H1 (cell line): ENCODE results near the gene PNO1. TPM values are rescaled to one million over a fixed set of nuclear protein-coding genes. Genes with fewer than 3 reads are reported as not detected.

Experiments
- CTCF ChIA-PET: fragments of 300-600 bp; sonication (Branson Sonifier 250); formaldehyde crosslinking; loops from one replicate; lab custom pipeline; 2021; ENCODE audit not compliant: partially characterized antibody; lab: Charles Lee
- POLR2A ChIA-PET: fragments of 300-600 bp; sonication (Branson Sonifier 250); formaldehyde crosslinking; loops from one replicate; lab custom pipeline; 2021; ENCODE audit warnings: inconsistent platforms; ENCODE audit not compliant: partially characterized antibody; lab: Charles Lee
- DNase-seq, 2 experiments: peaks; one replicate each; pipeline versions ENCODE4 v3.0.0 to v3.0.0-alpha.2; 2010 to 2022; ENCODE audit warnings: low spot score in 2 of 2, low read depth in 1 of 2, mixed read lengths in 1 of 2
- FAIRE-seq: peaks from 2 replicates; lab custom pipeline; 2011; peaks lifted over from hg19 to GRCh38; lab: Jason Lieb, UNC
- H2AFZ ChIP-seq: 2 replicates; pipeline ENCODE4 v1.8.1; 2012; ENCODE audit warnings: low read length, inconsistent platforms
- H2AK5ac ChIP-seq: 2 replicates; pipeline ENCODE4 v1.6.1; 2013; ENCODE audit warnings: low read depth, low read length
- H2BK120ac ChIP-seq: replicated peaks from 2 replicates; pipeline ENCODE3; 2013; ENCODE audit warnings: low read depth, low read length, inconsistent platforms
- H2BK12ac ChIP-seq: 2 replicates; pipeline ENCODE4 v1.6.1; 2013; ENCODE audit warnings: low read depth, low read length
- H2BK15ac ChIP-seq: 2 replicates; pipeline ENCODE4 v1.6.1; 2013; ENCODE audit warnings: low read length
- H2BK20ac ChIP-seq: 2 replicates; pipeline ENCODE4 v1.6.1; 2013; ENCODE audit warnings: low read length
- H2BK5ac ChIP-seq: 2 replicates; pipeline ENCODE4 v1.6.1; 2013; ENCODE audit warnings: low read depth, low read length
- H3K14ac ChIP-seq: 2 replicates; pipeline ENCODE4 v1.6.1; 2013; ENCODE audit warnings: inconsistent platforms; ENCODE audit not compliant: insufficient read length
- H3K18ac ChIP-seq: 2 replicates; pipeline ENCODE4 v1.6.1; 2013; ENCODE audit warnings: low read length; ENCODE audit errors: extremely low read depth
- H3K23ac ChIP-seq: 2 replicates; pipeline ENCODE4 v1.6.1; 2013; ENCODE audit warnings: inconsistent platforms; ENCODE audit not compliant: insufficient read length
- H3K23me2 ChIP-seq: 2 replicates; pipeline ENCODE4 v1.6.1; 2013; ENCODE audit warnings: low read depth, low read length
- H3K27ac ChIP-seq: 2 replicates; pipeline ENCODE4 v1.6.1; 2011; ENCODE audit warnings: low read depth, low read length, inconsistent platforms
- H3K27me3 ChIP-seq, 4 experiments: replicated peaks in 1 of 4; 1 replicate in 1 of 4; 2 replicates in 3 of 4; pipeline versions ENCODE4 v1.6.1 to v1.8.1; 2011 to 2013; ENCODE audit warnings: low read length in 3 of 4, mild to moderate bottlenecking in 3 of 4, inconsistent platforms in 2 of 4, mixed read lengths in 2 of 4, moderate library complexity in 1 of 4; ENCODE audit not compliant: control insufficient read depth in 3 of 4, insufficient read depth in 3 of 4; ENCODE audit errors: extremely low read depth in 1 of 4
- H3K36me3 ChIP-seq, 4 experiments: 2 replicates each; pipeline versions ENCODE4 v1.6.1 to v1.8.1; 2011 to 2013; ENCODE audit warnings: mild to moderate bottlenecking in 4 of 4, low read length in 3 of 4, moderate library complexity in 2 of 4, control low read depth in 1 of 4, inconsistent platforms in 1 of 4; ENCODE audit not compliant: insufficient read depth in 4 of 4, control insufficient read depth in 2 of 4
- H3K4ac ChIP-seq: replicated peaks from 2 replicates; pipeline ENCODE3; 2013; ENCODE audit warnings: low read length, low read depth, mixed read lengths, inconsistent platforms; ENCODE audit not compliant: insufficient read length
- H3K4me1 ChIP-seq, 4 experiments: replicated peaks in 1 of 4; 1 replicate in 1 of 4; 2 replicates in 3 of 4; pipeline versions ENCODE4 v1.6.1 to v1.8.1; 2011 to 2013; ENCODE audit warnings: low read length in 3 of 4, inconsistent platforms in 2 of 4, mixed read lengths in 1 of 4; ENCODE audit not compliant: insufficient read depth in 4 of 4, control insufficient read depth in 3 of 4
- H3K4me2 ChIP-seq, 2 experiments: 2 replicates each; pipeline versions ENCODE4 v1.6.1 to v1.8.1; 2011 to 2013; ENCODE audit warnings: low read depth in 2 of 2, low read length in 2 of 2, control low read depth in 1 of 2, inconsistent platforms in 1 of 2, mild to moderate bottlenecking in 1 of 2; ENCODE audit not compliant: insufficient read depth in 1 of 2
- H3K4me3 ChIP-seq, 4 experiments: fragments of 200-600, 300-600 bp in 1 of 4; sonication (generic), shearing (Covaris generic), sonication (Bioruptor Twin) in 1 of 4; 2 replicates each; pipeline versions ENCODE4 v1.5.1 to v1.8.1; 2011 to 2016; ENCODE audit warnings: low read length in 4 of 4, low read depth in 3 of 4, control low read depth in 2 of 4, inconsistent platforms in 2 of 4, mild to moderate bottlenecking in 2 of 4, mixed read lengths in 1 of 4, moderate library complexity in 1 of 4; ENCODE audit not compliant: insufficient read depth in 2 of 4; ENCODE audit errors: extremely low read depth in 1 of 4
- H3K56ac ChIP-seq: replicated peaks from 2 replicates; pipeline ENCODE3; 2013; ENCODE audit warnings: low read depth, mild to moderate bottlenecking, mixed read lengths, low read length, inconsistent platforms; ENCODE audit not compliant: insufficient read length
- H3K79me1 ChIP-seq: 2 replicates; pipeline ENCODE4 v1.6.1; 2013; ENCODE audit warnings: low read depth, low read length, control low read depth
- H3K79me2 ChIP-seq, 2 experiments: 2 replicates each; pipeline versions ENCODE4 v1.6.1 to v1.8.1; 2012 to 2013; ENCODE audit warnings: low read length in 2 of 2, mild to moderate bottlenecking in 2 of 2, inconsistent platforms in 1 of 2; ENCODE audit not compliant: insufficient read depth in 2 of 2, control insufficient read depth in 1 of 2
- H3K9ac ChIP-seq, 4 experiments: replicated peaks in 1 of 4; 1 replicate in 1 of 4; 2 replicates in 3 of 4; pipeline versions ENCODE4 v1.6.1 to v1.8.1; 2011 to 2013; ENCODE audit warnings: low read depth in 3 of 4, low read length in 3 of 4, control low read depth in 2 of 4, mild to moderate bottlenecking in 2 of 4, moderate library complexity in 2 of 4, inconsistent platforms in 1 of 4; ENCODE audit errors: extremely low read depth in 1 of 4
- H3K9me3 ChIP-seq, 2 experiments: 2 replicates each; pipeline versions ENCODE4 v1.6.1 to v1.8.1; 2012 to 2013; ENCODE audit warnings: mild to moderate bottlenecking in 2 of 2, moderate library complexity in 2 of 2, control low read depth in 1 of 2, inconsistent platforms in 1 of 2, low read depth in 1 of 2, low read length in 1 of 2, mixed read lengths in 1 of 2; ENCODE audit not compliant: insufficient read depth in 2 of 2
- H4K20me1 ChIP-seq, 2 experiments: replicated peaks in 1 of 2; 2 replicates each; pipeline versions ENCODE3 to v1.8.1; 2011 to 2013; ENCODE audit warnings: inconsistent platforms in 2 of 2, low read length in 2 of 2, mild to moderate bottlenecking in 1 of 2; ENCODE audit not compliant: insufficient read depth in 2 of 2, control insufficient read depth in 1 of 2
- H4K5ac ChIP-seq: 2 replicates; pipeline ENCODE4 v1.6.1; 2013; ENCODE audit warnings: low read length, low read depth, mixed read lengths, inconsistent platforms; ENCODE audit not compliant: insufficient read length
- H4K8ac ChIP-seq: 2 replicates; pipeline ENCODE4 v1.8.0; 2013; ENCODE audit warnings: mild to moderate bottlenecking, moderate library complexity, low read length, inconsistent platforms; ENCODE audit not compliant: insufficient read depth; ENCODE audit errors: extremely low read depth
- H4K91ac ChIP-seq: replicated peaks from 2 replicates; pipeline ENCODE3; 2013; ENCODE audit warnings: low read length, mixed read lengths, inconsistent platforms; ENCODE audit not compliant: insufficient read length
- BRCA1 ChIP-seq: IDR thresholded peaks from 2 replicates; pipeline ENCODE4 v1.6.1; 2012; ENCODE audit warnings: low read depth, low read length, improper control_type of control experiment
- CBX5 ChIP-seq: fragments of 300-800, 300-1000 bp; sonication (generic); IDR thresholded peaks from 2 replicates; pipeline ENCODE4 v1.7.1; 2016; ENCODE audit warnings: antibody characterized with exemption, low read length, low read depth
- GTF2F1 ChIP-seq: IDR thresholded peaks from 2 replicates; pipeline ENCODE4 v1.6.1; 2012; ENCODE audit warnings: low read depth, low read length, improper control_type of control experiment, borderline replicate concordance
- POLR2AphosphoS5 ChIP-seq: IDR thresholded peaks from 2 replicates; pipeline ENCODE4 v1.6.1; 2011; ENCODE audit warnings: low read depth, low read length
- WGBS, 2 experiments: shearing (Covaris generic) in 1 of 2; methylation state at CpG; one replicate each; pipeline versions ENCODE4 v1.1.6 to v1.1.7; 2013 to 2015; ENCODE audit warnings: low lambda C conversion rate in 2 of 2, mixed read lengths in 2 of 2, inconsistent platforms in 1 of 2, low coverage in 1 of 2, missing lambda C conversion rate in 1 of 2; ENCODE audit not compliant: insufficient replicate concordance in 2 of 2, insufficient coverage in 1 of 2, insufficient read length in 1 of 2; ENCODE audit errors: extremely low coverage in 1 of 2, missing lambda C conversion rate in 1 of 2; 5-methylcytosine and 5-hydroxymethylcytosine counted together
- polyA plus RNA-seq, 7 experiments: library from polyadenylated mRNA; depleted of rRNA in 3 of 7; stranded (reverse) in 5 of 7; unstranded in 2 of 7; fragments of >200 nt in 5 of 7; fragments of 200-250 nt in 2 of 7; gene quantifications; 1 replicate in 5 of 7; 2 replicates in 1 of 7; 4 replicates in 1 of 7; pipeline versions ENCODE4 v1.2.1 to v1.2.3, GENCODE V29; 2011 to 2013; ENCODE audit warnings: missing spikeins in 2 of 7, mixed read lengths in 2 of 7
- total RNA-seq: library from RNA; stranded (reverse); fragmentation: NEBNext Ultra II Directional; extraction: Animal tissue kit (Norgen Biotek cat#: 25700); gene quantifications from 2 replicates; pipeline ENCODE4 v1.2.1, GENCODE V29; 2021

PNO1 gene
- total and polyA plus RNA-seq, 2 of the 8 experiments (the other 6 are each of a cell fraction or from before 2014, with no cell fraction given), result 18.6 to 33.2 TPM

DNA sequence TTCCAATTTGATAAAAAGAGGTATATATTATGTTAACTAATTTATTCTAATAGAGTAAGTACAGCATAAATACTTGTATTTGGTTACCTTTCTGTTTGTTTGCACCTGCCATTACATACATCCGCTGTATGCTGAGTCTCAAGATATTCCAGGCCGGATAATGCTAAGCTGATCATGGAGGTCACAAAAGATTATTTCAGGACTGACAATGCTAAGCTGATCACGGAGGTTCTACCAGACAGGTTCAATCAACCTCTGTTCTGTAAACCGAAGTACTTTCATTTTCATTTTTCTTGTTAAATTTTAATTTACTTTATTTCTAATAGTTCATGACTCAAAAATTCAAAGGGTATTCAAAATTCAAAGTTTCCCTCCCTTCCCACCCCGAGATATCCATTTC lies 31.1 kb downstream of the PNO1 start:
- Histone ChIP-seq H3K27me3 (no peaks in the 10 kb centered on the region), H2BK12ac (no peak overlapping the region), H2BK20ac (no peak overlapping the region), H3K18ac (no peak overlapping the region), H2AK5ac (no peak overlapping the region), H3K4me2 (no peak overlapping the region), H3K9me3 (no peaks in the 10 kb centered on the region), H3K79me1 (peaks cover 2% of the 10 kb centered on the region; the same call in 1 of the 2 replicates), H3K14ac (no peak overlapping the region), H3K23me2 (no peaks in the 10 kb centered on the region), H3K56ac (no peak overlapping the region), H2BK5ac (no peak overlapping the region), H2BK15ac (no peak overlapping the region), H3K23ac (no peak overlapping the region), H4K8ac (no peak overlapping the region), H3K9ac (no peak overlapping the region), H4K5ac (no peak overlapping the region), H2AFZ (no peak overlapping the region), H3K4me1 (no peaks in the 10 kb centered on the region), H3K4me3 (no peak overlapping the region), H4K20me1 (peaks cover 3 to 13% of the 10 kb centered on the region in 2 experiments), H4K91ac (no peak overlapping the region), H3K79me2 (peaks cover 0 to 43% of the 10 kb centered on the region in 2 experiments; a peak in 2 of 4 replicates), H3K4ac (no peak overlapping the region), H3K36me3 (peaks cover 0 to 9% (median 2%) of the 10 kb centered on the region in 4 experiments; a peak in 4 of 8 replicates), H2BK120ac (no peak overlapping the region), H3K27ac (no peak overlapping the region)
- CTCF ChIA-PET, result interaction anchor here (0.6 to 1.9 kb wide), 6 partner anchors 7 to 102 kb away, joined by 3 to 8 read pairs (median 4); no protein-coding TSS in a partner anchor
- WGBS, 2 experiments, result 96% methylated on average over 5 of the region's 5 CpGs; no CpG with 5 or more reads in 1 of the 2 experiments
- DNase-seq (no peak), FAIRE-seq (no peak)
- POLR2A ChIA-PET, result interaction anchor here (1.3 kb wide), 2 partner anchors 9 to 31 kb away, joined by 4 to 6 read pairs; partner anchors contain the start of gene PNO1
- no peak for TF ChIP-seq GTF2F1
- TF ChIP-seq POLR2AphosphoS5, result no peak
- TF ChIP-seq BRCA1, result no peak
- TF ChIP-seq CBX5, result no peak
